Body of pancreas (tissue), 4 donors: ENCODE data around the gene GLCCI1. TPM values are rescaled to one million over a fixed set of nuclear protein-coding genes. Genes with fewer than 3 reads are reported as not detected.

Source experiments
- ATAC-seq: fragments of 150-250 bp; one replicate; pipeline ENCODE4 v1.9.1; 2016
- DNase-seq, 4 donors: peaks; one replicate each; pipeline ENCODE4 v3.0.0-alpha.2; 2019
- H3K27ac ChIP-seq, 4 donors: fragments of 200-600 bp; sonication (generic); 1 replicate in 3 of 4; 2 replicates in 1 of 4; pipeline versions ENCODE4 v1.5.1 to v1.6.1; 2016 to 2019; ENCODE audit warnings: mild to moderate bottlenecking in 1 of 4, mixed read lengths in 1 of 4, moderate library complexity in 1 of 4
- H3K27me3 ChIP-seq, 2 donors: fragments of 200-600 bp; sonication (generic); one replicate each; pipeline ENCODE4 v1.6.0; 2016; ENCODE audit warnings: mild to moderate bottlenecking in 1 of 2
- H3K36me3 ChIP-seq, 2 donors: fragments of 200-600 bp; sonication (generic); replicated peaks in 1 of 2; 2 replicates each; pipeline ENCODE4 v1.5.1; 2016; ENCODE audit warnings: low read depth in 2 of 2; ENCODE audit not compliant: insufficient read depth in 1 of 2
- H3K4me1 ChIP-seq: fragments of 200-600 bp; sonication (generic); one replicate; pipeline ENCODE4 v1.6.0; 2016
- H3K4me3 ChIP-seq, 2 donors: fragments of 200-600 bp; sonication (generic); 1 replicate in 1 of 2; 2 replicates in 1 of 2; pipeline ENCODE4 v1.5.1; 2016 to 2019
- H3K9me3 ChIP-seq, 3 donors: fragments of 200-600 bp; sonication (generic); 1 replicate in 2 of 3; 2 replicates in 1 of 3; pipeline ENCODE4 v1.5.1; 2016
- POLR2A ChIP-seq, 3 donors: fragments of 450-650 bp; IDR thresholded peaks; one replicate each; pipeline ENCODE4 v1.6.1; 2016; ENCODE audit warnings: antibody characterized with exemption in 3 of 3, mild to moderate bottlenecking in 2 of 3
- WGBS, 2 donors: methylation state at CpG; one replicate each; pipeline ENCODE4 v1.1.5; 2017; 5-methylcytosine and 5-hydroxymethylcytosine counted together
- intact Hi-C: fragments of 100-400 bp; cut with DNase I; formaldehyde crosslinking; loops from one replicate; pipeline ENCODE4 v1.15.1; 2023
- total RNA-seq, 2 donors: library from RNA; depleted of rRNA; stranded (reverse); fragments of >200 nt; gene quantifications; one replicate each; pipeline ENCODE4 v1.1.0, GENCODE V29; 2016
- TF ChIP-seq, protein P1 (sequence below), 7 experiments: fragments of 450-650 bp in 4 of 7; fragments of 200-600 bp in 3 of 7; sonication (generic) in 3 of 7; IDR thresholded peaks; one replicate each; pipeline ENCODE4 v1.5.1; 2016 to 2019; ENCODE audit warnings: antibody characterized with exemption in 7 of 7

Gene GLCCI1
- total RNA-seq, 2 donors from 2014 or later: 5.9 to 8.3 TPM

DNA sequence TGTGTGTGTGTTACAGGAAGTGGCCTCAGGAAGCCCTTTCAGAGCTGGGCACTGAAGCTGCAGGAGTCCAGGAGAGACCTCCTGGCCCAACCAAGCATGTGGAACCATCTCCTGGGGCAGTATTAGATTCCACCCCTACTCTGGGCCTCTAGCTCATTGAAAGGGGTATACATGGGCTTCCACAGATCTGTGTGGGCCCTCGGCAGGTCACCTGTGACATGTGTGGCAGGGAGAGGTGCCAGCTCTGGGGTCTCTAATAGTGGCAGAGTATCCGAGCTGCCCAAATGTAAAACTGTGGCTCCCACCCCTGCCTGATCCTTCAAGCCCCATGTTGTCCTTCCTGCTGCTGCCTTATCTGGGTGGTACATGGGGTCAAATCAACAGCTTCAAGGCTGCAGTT is 144.1 kb downstream of the GLCCI1 start:
- 80 to 83% methylated on average over 1 to 2 of the region's 2 CpGs for WGBS, 2 donors
- H3K27me3 ChIP-seq: no peaks in the 10 kb centered on the region
- no peak overlapping the region for H3K27ac ChIP-seq
- no peaks in the 10 kb centered on the region for H3K36me3 ChIP-seq
- no peak for DNase-seq
- no peak for TF ChIP-seq POLR2A (IDR thresholded peaks at IDR 0.05)
- TF ChIP-seq, protein P1, sequence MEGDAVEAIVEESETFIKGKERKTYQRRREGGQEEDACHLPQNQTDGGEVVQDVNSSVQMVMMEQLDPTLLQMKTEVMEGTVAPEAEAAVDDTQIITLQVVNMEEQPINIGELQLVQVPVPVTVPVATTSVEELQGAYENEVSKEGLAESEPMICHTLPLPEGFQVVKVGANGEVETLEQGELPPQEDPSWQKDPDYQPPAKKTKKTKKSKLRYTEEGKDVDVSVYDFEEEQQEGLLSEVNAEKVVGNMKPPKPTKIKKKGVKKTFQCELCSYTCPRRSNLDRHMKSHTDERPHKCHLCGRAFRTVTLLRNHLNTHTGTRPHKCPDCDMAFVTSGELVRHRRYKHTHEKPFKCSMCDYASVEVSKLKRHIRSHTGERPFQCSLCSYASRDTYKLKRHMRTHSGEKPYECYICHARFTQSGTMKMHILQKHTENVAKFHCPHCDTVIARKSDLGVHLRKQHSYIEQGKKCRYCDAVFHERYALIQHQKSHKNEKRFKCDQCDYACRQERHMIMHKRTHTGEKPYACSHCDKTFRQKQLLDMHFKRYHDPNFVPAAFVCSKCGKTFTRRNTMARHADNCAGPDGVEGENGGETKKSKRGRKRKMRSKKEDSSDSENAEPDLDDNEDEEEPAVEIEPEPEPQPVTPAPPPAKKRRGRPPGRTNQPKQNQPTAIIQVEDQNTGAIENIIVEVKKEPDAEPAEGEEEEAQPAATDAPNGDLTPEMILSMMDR (IDR thresholded peaks at IDR 0.05): no peak
- ATAC-seq: no peak
- no peak overlapping the region for H3K4me3 ChIP-seq
- H3K9me3 ChIP-seq: no peaks in the 10 kb centered on the region
- H3K4me1 ChIP-seq: no peaks in the 10 kb centered on the region
- intact Hi-C loops: no loop called here

DNA sequence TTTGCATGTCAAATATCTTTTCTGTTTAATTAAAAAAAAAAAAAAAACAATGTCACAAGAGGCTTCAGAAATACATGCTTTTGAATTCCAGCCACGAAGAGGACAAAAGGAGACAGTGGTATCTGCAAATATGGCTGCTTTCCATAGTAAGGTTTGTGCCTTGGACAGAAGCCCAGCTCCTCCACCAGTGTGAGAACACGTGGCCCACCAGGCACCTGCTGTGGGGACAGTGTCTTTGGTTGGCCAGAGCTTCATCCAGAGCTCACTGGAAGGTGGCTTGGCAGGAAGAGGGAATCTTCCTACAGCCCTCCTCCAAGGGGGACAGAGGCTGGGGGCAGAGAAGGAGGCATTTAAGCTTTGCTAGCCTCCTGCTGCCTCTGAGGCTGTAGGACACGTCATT is 144.6 kb downstream of the GLCCI1 start:
- intact Hi-C loops: no loop called here
- TF ChIP-seq, protein P1 (IDR thresholded peaks at IDR 0.05): no peak
- WGBS, 2 donors: 59 to 60% methylated on average over 2 to 3 of the region's 3 CpGs
- ATAC-seq (no peak), DNase-seq (no peak)
- H3K9me3 ChIP-seq: no peaks in the 10 kb centered on the region
- H3K27ac ChIP-seq: no peak overlapping the region
- no peak overlapping the region for H3K4me3 ChIP-seq
- no peaks in the 10 kb centered on the region for H3K4me1 ChIP-seq
- H3K27me3 ChIP-seq: no peaks in the 10 kb centered on the region
- H3K36me3 ChIP-seq: no peaks in the 10 kb centered on the region

DNA sequence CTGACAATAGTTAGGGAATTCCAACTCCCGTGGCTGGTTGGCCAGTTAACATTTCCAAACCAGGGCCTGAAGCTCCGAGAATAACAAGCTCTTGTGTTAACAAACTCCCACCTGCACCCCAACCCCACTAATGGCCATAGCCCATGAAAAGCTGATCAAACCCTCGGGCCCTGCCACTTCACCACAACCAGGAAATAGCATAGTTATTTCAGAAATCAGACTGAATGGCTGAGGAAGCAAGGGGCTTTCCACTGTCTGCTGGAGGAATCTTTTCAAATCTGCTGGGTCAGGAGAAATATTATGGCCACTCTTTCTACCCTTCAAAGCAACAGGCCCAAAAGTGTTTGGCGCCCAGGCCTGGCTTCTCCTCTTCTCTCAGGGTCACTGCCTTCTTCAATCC is 145.6 kb downstream of the GLCCI1 start:
- Histone ChIP-seq H3K4me1 (no peaks in the 10 kb centered on the region), H3K27me3 (no peaks in the 10 kb centered on the region), H3K36me3 (no peaks in the 10 kb centered on the region), H3K9me3 (no peaks in the 10 kb centered on the region), H3K4me3 (no peak overlapping the region), H3K27ac (no peak overlapping the region)
- WGBS, 2 donors: 94 to 95% methylated on average over 4 of the region's 4 CpGs
- DNase-seq (no peak), ATAC-seq (no peak)
- TF ChIP-seq POLR2A (IDR thresholded peaks at IDR 0.05): no peak
- TF ChIP-seq, protein P1 (IDR thresholded peaks at IDR 0.05): no peak
- intact Hi-C loops: no loop called here

DNA sequence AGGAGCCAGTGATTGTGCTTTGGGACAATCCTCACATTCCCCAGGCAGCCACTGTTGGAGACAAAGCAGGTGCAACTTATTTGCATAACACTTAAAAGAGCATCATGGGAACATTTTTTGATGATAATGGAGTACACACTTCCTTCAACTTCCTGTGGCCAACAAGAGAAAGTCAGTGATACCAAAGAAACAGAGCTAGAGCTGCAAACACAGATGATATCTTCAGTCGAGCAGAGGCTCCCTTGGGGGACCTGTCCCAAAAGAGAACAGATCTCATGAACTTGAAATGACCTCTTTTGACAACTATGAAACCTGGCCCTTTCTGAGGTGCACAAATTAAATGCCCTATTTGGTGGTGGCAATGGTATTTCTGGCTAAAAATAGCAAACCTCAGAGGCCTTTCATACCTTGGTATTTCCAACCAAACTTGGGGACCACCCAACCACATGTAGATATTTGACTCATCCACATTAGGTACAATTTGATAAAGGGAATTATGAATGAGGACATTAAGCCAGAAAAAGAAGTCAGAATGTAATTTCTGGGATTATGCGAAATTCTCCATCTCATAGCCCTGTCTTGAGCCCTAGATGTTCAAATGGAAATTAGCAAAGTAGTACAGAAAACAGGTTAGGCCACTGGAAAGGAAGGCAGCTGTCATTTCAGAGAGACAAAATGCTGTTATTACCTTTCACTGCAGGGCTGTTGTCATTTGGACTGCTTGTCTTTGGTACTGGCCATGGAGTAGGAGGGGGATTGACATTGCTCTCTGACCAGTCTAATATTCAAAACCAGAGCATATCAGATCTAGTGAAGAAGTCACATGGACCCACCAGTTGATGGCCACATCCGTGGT is 147.2 kb downstream of the GLCCI1 start:
- TF ChIP-seq, protein P1 (IDR thresholded peaks at IDR 0.05): no peak
- TF ChIP-seq POLR2A (IDR thresholded peaks at IDR 0.05): no peak
- Histone ChIP-seq H3K27ac (no peak overlapping the region), H3K36me3 (no peaks in the 10 kb centered on the region), H3K9me3 (no peaks in the 10 kb centered on the region), H3K27me3 (no peaks in the 10 kb centered on the region), H3K4me3 (no peak overlapping the region), H3K4me1 (no peaks in the 10 kb centered on the region)
- ATAC-seq: no peak
- DNase-seq: no peak
- WGBS, 2 donors: 82 to 83% methylated on average over 3 of the region's 3 CpGs
- intact Hi-C loops: no loop called here

DNA sequence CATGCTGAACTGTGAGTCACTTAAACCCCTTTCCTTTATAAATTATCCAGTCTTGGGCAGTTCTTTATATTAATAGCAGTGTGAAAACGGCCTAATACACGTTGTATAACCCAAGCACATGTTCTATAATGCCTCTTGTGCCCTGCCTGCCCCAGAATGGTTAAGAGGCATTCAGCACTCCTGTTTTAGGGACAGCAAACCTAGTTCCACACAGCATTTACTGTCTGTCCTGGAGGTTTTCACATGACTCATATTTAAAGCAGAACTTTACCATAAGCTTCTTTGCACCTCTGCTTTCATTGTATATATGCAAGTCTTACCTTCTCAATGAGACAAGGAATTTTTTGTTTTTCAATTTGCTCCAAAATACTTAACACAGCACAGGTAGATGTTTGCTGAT is 148.6 kb downstream of the GLCCI1 start:
- DNase-seq (no peak), ATAC-seq (no peak)
- intact Hi-C loops: no loop called here
- 67 to 94% methylated on average over 2 of the region's 2 CpGs for WGBS, 2 donors
- no peak overlapping the region for H3K27ac ChIP-seq
- H3K36me3 ChIP-seq: no peaks in the 10 kb centered on the region
- TF ChIP-seq, protein P1 (IDR thresholded peaks at IDR 0.05): no peak
- no peak for TF ChIP-seq POLR2A (IDR thresholded peaks at IDR 0.05)
- H3K27me3 ChIP-seq: no peaks in the 10 kb centered on the region
- no peaks in the 10 kb centered on the region for H3K4me1 ChIP-seq
- no peaks in the 10 kb centered on the region for H3K9me3 ChIP-seq
- no peak overlapping the region for H3K4me3 ChIP-seq
